ENCODE measurements around the gene HID1.

Gene HID1

DNA sequence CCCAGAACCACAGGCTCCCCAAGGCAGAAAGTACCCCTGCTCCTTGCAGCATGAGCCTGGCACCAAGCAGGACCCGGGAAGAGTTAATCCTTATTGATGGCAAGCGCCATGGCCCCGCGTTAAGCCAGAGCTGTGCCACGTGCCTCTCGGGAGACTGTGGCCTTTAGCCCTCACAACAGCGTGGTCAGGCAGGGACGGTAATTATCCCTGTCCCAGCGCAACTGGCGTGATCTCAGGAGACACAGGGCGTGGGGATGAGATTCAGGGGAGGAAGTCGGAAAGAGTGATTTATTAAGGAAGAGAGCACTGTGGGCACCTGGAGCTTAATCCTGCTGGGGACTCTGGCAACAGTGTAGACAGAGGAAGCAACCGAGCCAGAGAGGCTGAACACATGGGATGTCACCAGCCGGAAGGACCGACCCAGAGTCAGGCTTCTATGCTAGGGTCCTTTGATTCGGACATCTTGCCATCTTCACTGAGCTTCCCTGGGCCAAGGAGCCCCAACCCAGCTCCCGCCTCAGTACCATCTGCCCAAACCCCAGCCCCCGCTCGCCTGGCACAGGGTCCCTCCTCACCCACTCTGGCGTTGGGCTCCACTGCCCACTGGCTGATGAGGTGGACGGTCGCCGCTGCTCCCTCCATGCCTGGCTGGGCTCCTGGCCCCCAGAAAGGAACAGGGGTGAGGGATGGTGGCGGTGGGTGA lies 20.0 kb downstream of the HID1 start:
- TF ChIP-seq, protein P1, sequence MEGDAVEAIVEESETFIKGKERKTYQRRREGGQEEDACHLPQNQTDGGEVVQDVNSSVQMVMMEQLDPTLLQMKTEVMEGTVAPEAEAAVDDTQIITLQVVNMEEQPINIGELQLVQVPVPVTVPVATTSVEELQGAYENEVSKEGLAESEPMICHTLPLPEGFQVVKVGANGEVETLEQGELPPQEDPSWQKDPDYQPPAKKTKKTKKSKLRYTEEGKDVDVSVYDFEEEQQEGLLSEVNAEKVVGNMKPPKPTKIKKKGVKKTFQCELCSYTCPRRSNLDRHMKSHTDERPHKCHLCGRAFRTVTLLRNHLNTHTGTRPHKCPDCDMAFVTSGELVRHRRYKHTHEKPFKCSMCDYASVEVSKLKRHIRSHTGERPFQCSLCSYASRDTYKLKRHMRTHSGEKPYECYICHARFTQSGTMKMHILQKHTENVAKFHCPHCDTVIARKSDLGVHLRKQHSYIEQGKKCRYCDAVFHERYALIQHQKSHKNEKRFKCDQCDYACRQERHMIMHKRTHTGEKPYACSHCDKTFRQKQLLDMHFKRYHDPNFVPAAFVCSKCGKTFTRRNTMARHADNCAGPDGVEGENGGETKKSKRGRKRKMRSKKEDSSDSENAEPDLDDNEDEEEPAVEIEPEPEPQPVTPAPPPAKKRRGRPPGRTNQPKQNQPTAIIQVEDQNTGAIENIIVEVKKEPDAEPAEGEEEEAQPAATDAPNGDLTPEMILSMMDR (conservative IDR thresholded peaks at IDR 0.05; ENCODE audit: low read length) = no peak
- H3K4me3 ChIP-seq (ENCODE audit: low read length) = no peak overlapping the region
- no peak for DNase-seq (ENCODE audit: low read depth)

GRCh38 chr17:74951680-74952421 lies 20.7 kb downstream of the HID1 start:
- no peak overlapping the region for H3K4me3 ChIP-seq (ENCODE audit: low read length)
- DNase-seq (ENCODE audit: low read depth) = no peak
- TF ChIP-seq, protein P1 (conservative IDR thresholded peaks at IDR 0.05; ENCODE audit: low read length) = no peak

DNA sequence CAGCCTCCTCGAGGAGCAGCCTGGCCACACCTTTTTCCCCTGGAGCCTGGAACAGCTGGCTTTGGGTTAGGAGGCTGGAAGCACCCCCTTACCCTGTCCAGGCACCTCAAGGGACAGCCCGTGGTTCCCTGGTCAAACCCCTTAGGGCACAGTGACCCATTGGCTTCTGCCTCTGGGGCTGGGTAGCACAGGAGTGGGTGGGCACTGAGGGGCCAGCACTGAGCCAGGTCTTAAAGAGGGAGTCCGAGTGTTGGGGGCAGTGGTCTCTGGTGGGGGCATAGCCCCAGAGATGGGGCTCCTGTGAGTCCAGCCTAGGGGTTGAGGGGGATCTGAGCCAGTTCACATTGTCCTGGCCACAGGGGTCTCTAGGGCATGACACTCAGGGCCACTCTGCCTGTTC lies 21.5 kb downstream of the HID1 start:
- DNase-seq (ENCODE audit: low read depth) = no peak
- TF ChIP-seq, protein P1 (conservative IDR thresholded peaks at IDR 0.05; ENCODE audit: low read length) = no peak
- no peak overlapping the region for H3K4me3 ChIP-seq (ENCODE audit: low read length)

DNA sequence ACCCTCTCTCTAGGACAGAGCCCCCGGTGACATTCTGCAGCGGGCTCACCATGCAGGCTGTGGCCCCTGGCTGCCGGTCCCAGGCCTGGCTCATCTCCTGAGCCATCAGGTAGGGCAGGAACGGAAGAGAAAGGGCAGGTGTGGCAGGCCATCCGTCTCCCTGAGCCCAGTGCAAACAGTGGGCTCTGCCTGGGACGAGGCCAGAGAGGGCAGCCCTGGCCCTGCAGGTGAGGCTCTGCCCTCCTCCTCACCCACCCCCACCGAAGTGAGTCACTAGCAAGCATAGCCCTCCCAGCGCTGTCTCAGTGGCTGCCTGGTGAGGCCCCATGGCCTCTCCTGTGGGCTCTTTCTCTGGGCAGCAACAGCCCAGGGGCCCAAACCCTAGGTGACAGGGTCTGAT lies 22.4 kb downstream of the HID1 start:
- TF ChIP-seq, protein P1 (conservative IDR thresholded peaks at IDR 0.05; ENCODE audit: low read length) = no peak
- H3K4me3 ChIP-seq (ENCODE audit: low read length) = no peak overlapping the region
- no peak for DNase-seq (ENCODE audit: low read depth)

- no peak for DNase-seq (ENCODE audit: low read depth)
- TF ChIP-seq, protein P1 (conservative IDR thresholded peaks at IDR 0.05; ENCODE audit: low read length) = no peak
- H3K4me3 ChIP-seq (ENCODE audit: low read length) = no peak overlapping the region
These were observed 23.0 kb downstream of the HID1 start for GRCh38 chr17:74949455-74950115.

DNA sequence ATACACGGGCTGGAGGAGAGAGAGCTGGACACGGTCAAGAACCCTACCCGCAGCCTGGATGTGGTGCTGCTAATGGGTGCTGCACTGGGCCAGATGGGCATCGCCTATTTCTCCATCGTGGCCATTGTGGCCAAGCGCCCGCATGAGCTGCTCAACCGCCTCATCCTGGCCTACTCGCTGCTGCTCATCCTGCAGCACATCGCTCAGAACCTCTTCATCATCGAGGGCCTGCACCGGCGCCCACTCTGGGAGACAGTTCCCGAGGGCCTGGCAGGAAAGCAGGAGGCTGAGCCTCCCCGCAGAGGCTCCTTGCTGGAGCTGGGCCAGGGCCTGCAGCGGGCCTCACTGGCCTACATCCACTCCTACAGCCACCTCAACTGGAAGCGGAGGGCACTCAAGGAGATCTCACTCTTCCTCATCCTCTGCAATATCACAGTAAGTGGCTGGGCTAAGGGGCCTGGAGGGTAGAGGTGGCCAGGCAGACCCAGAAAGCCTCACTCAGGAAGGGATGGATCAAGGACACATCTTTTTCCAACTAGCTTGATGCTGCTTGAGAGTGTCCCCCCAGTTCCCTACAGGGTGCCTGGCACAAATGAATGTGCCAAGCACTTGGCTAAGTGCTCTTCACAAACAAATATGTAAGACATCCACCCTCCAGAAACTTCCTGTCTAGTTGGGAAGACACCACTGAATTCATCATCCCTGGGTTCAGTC lies 25.4 kb downstream of the HID1 start:
- TF ChIP-seq, protein P1 (conservative IDR thresholded peaks at IDR 0.05; ENCODE audit: low read length) = no peak
- H3K4me3 ChIP-seq (ENCODE audit: low read length) = no peak overlapping the region
- no peak for DNase-seq (ENCODE audit: low read depth)

Measured in AG10803 (cell line).